Neural progenitor cell (in vitro differentiated cells): ENCODE data around the gene LINC00632. TPM values are rescaled to one million over a fixed set of nuclear protein-coding genes. Genes with fewer than 3 reads are reported as not detected.

Experiments
- DNase-seq: peaks from one replicate; pipeline ENCODE4 v3.0.0-alpha.2; 2016; ENCODE audit warnings: low spot score
- H2AFZ ChIP-seq: fragments of 200-600 bp; sonication (generic); replicated peaks from 2 replicates; pipeline ENCODE4 v1.6.1; 2016; ENCODE audit warnings: antibody characterized with exemption
- H3F3A ChIP-seq: fragments of 200-600 bp; sonication (generic); 2 replicates; pipeline ENCODE4 v1.6.1; 2016; ENCODE audit warnings: antibody characterized with exemption, low read depth
- H3K27ac ChIP-seq: fragments of 200-600 bp; sonication (generic); 2 replicates; pipeline ENCODE4 v1.5.1; 2016; ENCODE audit warnings: mild to moderate bottlenecking
- H3K27me3 ChIP-seq: fragments of 200-600 bp; sonication (generic); 2 replicates; pipeline ENCODE4 v1.6.1; 2016; ENCODE audit warnings: mild to moderate bottlenecking, moderate library complexity
- H3K36me3 ChIP-seq: fragments of 200-600 bp; sonication (generic); 2 replicates; pipeline ENCODE4 v1.5.1; 2016
- H3K4me1 ChIP-seq: fragments of 200-600 bp; sonication (generic); 2 replicates; pipeline ENCODE4 v1.6.1; 2016; ENCODE audit warnings: mixed run types
- H3K4me2 ChIP-seq: fragments of 200-600 bp; sonication (generic); 2 replicates; pipeline ENCODE4 v1.6.1; 2016
- H3K4me3 ChIP-seq: fragments of 200-600 bp; sonication (generic); 2 replicates; pipeline ENCODE4 v1.5.1; 2016
- H3K79me2 ChIP-seq: fragments of 200-600 bp; sonication (generic); 2 replicates; pipeline ENCODE4 v1.6.1; 2016; ENCODE audit warnings: low read depth
- H3K9ac ChIP-seq: fragments of 200-600 bp; sonication (generic); 2 replicates; pipeline ENCODE4 v1.6.1; 2016
- H3K9me3 ChIP-seq: fragments of 200-600 bp; sonication (generic); 2 replicates; pipeline ENCODE4 v1.5.1; 2016; ENCODE audit warnings: low read depth
- H4K20me1 ChIP-seq: fragments of 200-600 bp; sonication (generic); 2 replicates; pipeline ENCODE4 v1.6.1; 2016; ENCODE audit warnings: low read depth
- H3K27ac Mint-ChIP-seq: 3 replicates; pipeline ENCODE4 v1.8.0; 2021; ENCODE audit warnings: mixed read lengths
- H3K27me3 Mint-ChIP-seq: 2 replicates; pipeline ENCODE4 v1.8.0; 2022; ENCODE audit warnings: low read depth, mild to moderate bottlenecking, inconsistent platforms, moderate library complexity, mixed read lengths; ENCODE audit not compliant: insufficient read depth
- H3K36me3 Mint-ChIP-seq: 3 replicates; pipeline ENCODE4 v1.8.0; 2021; ENCODE audit warnings: mixed read lengths
- H3K4me1 Mint-ChIP-seq: 3 replicates; pipeline ENCODE4 v1.8.0; 2021; ENCODE audit warnings: mixed read lengths
- H3K4me3 Mint-ChIP-seq: 3 replicates; pipeline ENCODE4 v1.8.0; 2021; ENCODE audit warnings: mild to moderate bottlenecking, moderate library complexity, mixed read lengths
- H3K9me3 Mint-ChIP-seq: 3 replicates; pipeline ENCODE4 v1.8.0; 2020; ENCODE audit warnings: mixed read lengths
- CTCF ChIP-seq: fragments of 200-600 bp; sonication (generic); IDR thresholded peaks from 2 replicates; pipeline ENCODE4 v1.5.1; 2017; ENCODE audit warnings: antibody characterized with exemption, mild to moderate bottlenecking
- EZH2 ChIP-seq: fragments of 200-600 bp; sonication (generic); IDR thresholded peaks from 2 replicates; pipeline ENCODE4 v1.6.1; 2017; ENCODE audit warnings: antibody characterized with exemption, mild to moderate bottlenecking, moderate library complexity
- EZH2phosphoT487 ChIP-seq: fragments of 200-600 bp; sonication (generic); IDR thresholded peaks from 2 replicates; pipeline ENCODE4 v1.6.1; 2017; ENCODE audit warnings: antibody characterized with exemption
- total RNA-seq: library from RNA; depleted of rRNA; stranded (reverse); fragments of >200 nt; gene quantifications from 2 replicates; pipeline ENCODE4 v1.2.3, GENCODE V29; 2015; ENCODE audit warnings: low replicate concordance

LINC00632 gene
- total RNA-seq, 1 donor from 2014 or later, result 12.0 TPM

- Histone ChIP-seq H3K36me3 (no peaks in the 10 kb centered on the region), H3F3A (no peaks in the 10 kb centered on the region), H3K4me3 (no peak overlapping the region), H2AFZ (no peak overlapping the region), H3K27ac (no peak overlapping the region), H3K4me1 (no peaks in the 10 kb centered on the region), H3K79me2 (no peaks in the 10 kb centered on the region), H3K9me3 (no peaks in the 10 kb centered on the region), H3K9ac (no peak overlapping the region), H4K20me1 (no peaks in the 10 kb centered on the region), H3K4me2 (no peak overlapping the region), H3K27me3 (no peaks in the 10 kb centered on the region)
- no peak overlapping the region for H3K4me3 Mint-ChIP-seq
- no peaks in the 10 kb centered on the region for H3K27me3 Mint-ChIP-seq
- H3K9me3 Mint-ChIP-seq, result no peaks in the 10 kb centered on the region
- TF ChIP-seq CTCF (no peak), EZH2 (no peak), EZH2phosphoT487 (no peak)
- DNase-seq, result no peak
- H3K4me1 Mint-ChIP-seq, result no peaks in the 10 kb centered on the region
- no peaks in the 10 kb centered on the region for H3K36me3 Mint-ChIP-seq
- H3K27ac Mint-ChIP-seq, result no peak overlapping the region
Observed at GRCh38 chrX:140725500-140725899, 15.9 kb downstream of the LINC00632 start.

- H3F3A ChIP-seq, result no peaks in the 10 kb centered on the region
- Mint-ChIP-seq H3K36me3 (peaks cover 8% of the 10 kb centered on the region), H3K4me1 (no peaks in the 10 kb centered on the region), H3K9me3 (no peaks in the 10 kb centered on the region), H3K27ac (no peak overlapping the region), H3K27me3 (no peaks in the 10 kb centered on the region), H3K4me3 (no peak overlapping the region)
- H3K9ac ChIP-seq, result no peak overlapping the region
- no peaks in the 10 kb centered on the region for H4K20me1 ChIP-seq
- H3K9me3 ChIP-seq, result no peaks in the 10 kb centered on the region
- H3K27ac ChIP-seq, result no peak overlapping the region
- H3K79me2 ChIP-seq, result no peaks in the 10 kb centered on the region
- no peaks in the 10 kb centered on the region for H3K27me3 ChIP-seq
- no peak overlapping the region for H3K4me2 ChIP-seq
- no peak overlapping the region for H3K4me3 ChIP-seq
- TF ChIP-seq CTCF (peak; percentile 79), EZH2 (no peak)
- no peaks in the 10 kb centered on the region for H3K4me1 ChIP-seq
- DNase-seq, result peak; percentile 54
- no peaks in the 10 kb centered on the region for H3K36me3 ChIP-seq
- no peak overlapping the region for H2AFZ ChIP-seq
Observed at GRCh38 chrX:140733766-140734342, 24.3 kb downstream of the LINC00632 start.

GRCh38 chrX:140744085-140744484 lies 34.5 kb downstream of the LINC00632 start:
- H3K27me3 ChIP-seq, result no peaks in the 10 kb centered on the region
- Mint-ChIP-seq H3K27ac (no peak overlapping the region), H3K9me3 (no peaks in the 10 kb centered on the region), H3K4me1 (no peaks in the 10 kb centered on the region), H3K27me3 (peaks cover 3% of the 10 kb centered on the region), H3K36me3 (peaks cover 12% of the 10 kb centered on the region), H3K4me3 (no peak overlapping the region)
- no peak for TF ChIP-seq CTCF
- TF ChIP-seq EZH2, result no peak
- no peak for TF ChIP-seq EZH2phosphoT487
- no peak overlapping the region for H3K27ac ChIP-seq
- no peaks in the 10 kb centered on the region for H3F3A ChIP-seq
- no peak overlapping the region for H3K4me3 ChIP-seq
- no peak overlapping the region for H3K9ac ChIP-seq
- H2AFZ ChIP-seq, result no peak overlapping the region
- H4K20me1 ChIP-seq, result no peaks in the 10 kb centered on the region
- no peak for DNase-seq
- no peak overlapping the region for H3K4me2 ChIP-seq
- H3K4me1 ChIP-seq, result no peaks in the 10 kb centered on the region
- no peaks in the 10 kb centered on the region for H3K79me2 ChIP-seq
- H3K9me3 ChIP-seq, result no peaks in the 10 kb centered on the region
- H3K36me3 ChIP-seq, result no peaks in the 10 kb centered on the region
